Measurements from ENCODE around the gene KIF9.
"Not testable (repeated sequence)": the region's sequence is repeated elsewhere in the genome, so short reads cannot be mapped to it uniquely, and the experiment has no call there.

KIF9 gene

GRCh38 chr3:47259114-47259513 is 23.5 kb downstream of the KIF9 start:
- FAIRE-seq: no peak
- DNase-seq (ENCODE audit: insufficient read length, low spot score): no peak

DNA sequence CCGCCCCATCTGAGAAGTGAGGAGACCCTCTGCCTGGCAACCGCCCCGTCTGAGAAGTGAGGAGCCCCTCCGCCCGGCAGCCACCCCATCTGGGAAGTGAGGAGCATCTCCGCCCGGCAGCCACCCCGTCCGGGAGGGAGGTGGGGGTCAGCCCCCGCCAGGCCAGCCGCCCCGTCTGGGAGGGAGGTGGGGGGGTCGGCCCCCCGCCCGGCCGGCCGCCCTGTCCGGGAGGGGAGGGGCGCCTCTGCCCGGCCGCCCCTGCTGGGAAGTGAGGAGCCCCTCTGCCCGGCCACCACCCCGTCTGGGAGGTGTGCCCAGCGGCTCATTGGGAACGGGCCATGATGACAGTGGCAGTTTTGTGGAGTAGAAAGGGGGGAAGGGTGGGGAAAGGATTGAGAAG is 26.3 kb downstream of the KIF9 start:
- not testable (repeated sequence) for DNase-seq (ENCODE audit: insufficient read length, low spot score); FAIRE-seq

DNA sequence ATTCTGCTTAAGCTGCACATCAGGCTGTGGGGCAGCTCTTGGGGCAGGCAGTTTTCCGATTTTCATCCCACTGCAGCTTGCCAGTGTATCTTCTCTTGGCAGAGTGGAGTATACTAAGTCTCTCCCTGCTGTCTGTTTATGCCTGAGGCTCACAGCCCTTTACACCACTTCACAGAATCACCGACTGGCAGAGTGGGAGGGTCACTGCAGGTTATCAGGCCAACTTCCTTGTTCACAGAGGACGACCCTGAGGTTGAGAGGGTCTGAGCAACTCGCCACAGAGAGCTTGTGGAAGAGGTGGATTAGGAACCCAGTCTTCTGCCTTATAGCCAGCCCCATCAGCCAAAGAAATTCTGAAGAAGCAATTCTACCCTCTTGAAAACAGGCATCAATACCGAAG is 30.9 kb downstream of the KIF9 start:
- no peak for DNase-seq (ENCODE audit: insufficient read length, low spot score)
- no peak for FAIRE-seq

- DNase-seq (ENCODE audit: insufficient read length, low spot score); FAIRE-seq: not testable (repeated sequence)
Measured at GRCh38 chr3:47251085-47251484, 31.5 kb downstream of the KIF9 start.

- no peak for FAIRE-seq
- no peak for DNase-seq (ENCODE audit: insufficient read length, low spot score)
Measured at GRCh38 chr3:47250309-47251060, 32.1 kb downstream of the KIF9 start.

- no peak for FAIRE-seq
- DNase-seq (ENCODE audit: insufficient read length, low spot score): no peak
Measured at GRCh38 chr3:47247131-47248064, 35.2 kb downstream of the KIF9 start.

GRCh38 chr3:47245271-47245670 is 37.3 kb downstream of the KIF9 start:
- DNase-seq (ENCODE audit: insufficient read length, low spot score) (no peak), FAIRE-seq (no peak)

GRCh38 chr3:47244531-47245100 is 38.0 kb downstream of the KIF9 start:
- DNase-seq (ENCODE audit: insufficient read length, low spot score): no peak
- no peak for FAIRE-seq

DNA sequence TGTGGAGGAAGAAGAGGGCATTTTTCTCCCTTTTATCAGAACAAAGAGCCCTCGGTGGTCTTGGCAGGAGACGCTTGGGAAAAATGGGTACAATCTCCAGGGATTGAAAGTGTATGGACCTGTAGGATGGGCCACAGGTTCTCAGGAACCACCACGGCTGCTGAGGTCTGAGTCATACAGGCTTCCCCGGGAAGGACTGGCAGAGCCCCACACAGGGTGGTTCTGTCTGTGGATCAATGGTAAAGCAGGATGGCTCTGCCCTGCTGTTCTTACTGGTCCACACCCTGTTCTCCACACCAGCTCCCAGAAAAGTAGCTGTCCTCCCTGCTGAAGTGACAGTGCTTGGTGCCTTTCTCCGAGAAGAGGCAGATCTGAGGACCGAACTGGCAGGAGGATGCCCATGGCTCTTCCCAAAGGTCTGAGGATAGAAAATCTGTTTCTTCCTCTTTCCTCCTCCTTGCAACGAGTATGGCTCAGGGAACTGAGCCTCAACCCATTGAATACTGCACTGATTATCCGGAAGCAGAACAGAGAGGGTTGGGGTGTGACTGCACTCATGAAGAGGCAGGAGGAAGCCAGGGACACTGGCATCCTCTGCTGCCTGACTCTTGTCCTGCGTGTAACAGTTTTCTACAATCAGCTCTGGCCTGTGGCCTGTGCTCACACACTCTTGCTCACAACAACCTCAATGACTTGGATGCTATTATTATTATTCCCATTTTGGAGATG is 39.0 kb downstream of the KIF9 start:
- DNase-seq (ENCODE audit: insufficient read length, low spot score) (no peak), FAIRE-seq (no peak)

DNA sequence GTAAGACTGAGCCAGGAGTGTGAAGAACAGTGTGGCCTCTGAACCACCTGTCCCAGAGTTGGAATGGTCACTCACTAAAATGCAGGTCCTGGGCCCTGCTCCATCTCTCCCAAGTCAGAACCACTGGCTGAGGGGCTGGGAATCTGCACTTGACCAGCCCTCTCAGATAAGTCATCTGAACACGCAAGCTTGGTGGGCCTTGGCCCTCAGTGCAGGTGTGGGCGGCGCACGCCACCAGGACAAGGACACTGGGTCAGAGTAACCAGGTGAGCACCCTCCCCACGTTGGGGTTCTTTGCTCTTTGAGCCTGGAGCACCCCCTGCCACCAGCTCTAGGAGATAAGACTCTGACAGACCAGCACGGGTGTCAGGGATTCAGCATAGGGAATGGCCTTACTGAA is 42.7 kb downstream of the KIF9 start:
- no peak for DNase-seq (ENCODE audit: insufficient read length, low spot score)
- no peak for FAIRE-seq

DNA sequence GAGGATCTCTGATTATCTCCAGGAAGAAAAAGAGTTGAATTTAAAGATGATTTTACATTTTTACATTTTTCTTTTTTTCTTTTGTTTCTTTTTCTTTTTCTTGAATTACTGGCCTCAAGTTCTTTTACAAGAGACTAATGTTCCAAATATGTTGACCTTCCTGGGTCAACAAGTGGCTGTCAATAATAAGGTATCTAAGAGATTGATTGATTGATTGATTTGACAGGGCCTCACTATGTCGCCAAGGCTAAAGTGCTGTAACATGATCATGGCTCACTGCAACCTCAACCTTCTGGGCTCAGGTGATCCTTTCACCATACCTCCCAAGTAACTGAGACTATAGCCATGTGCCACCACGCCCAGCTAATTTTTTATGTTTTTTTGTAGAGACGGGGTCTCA is 44.6 kb downstream of the KIF9 start:
- no peak for FAIRE-seq
- no peak for DNase-seq (ENCODE audit: insufficient read length, low spot score)

DNA sequence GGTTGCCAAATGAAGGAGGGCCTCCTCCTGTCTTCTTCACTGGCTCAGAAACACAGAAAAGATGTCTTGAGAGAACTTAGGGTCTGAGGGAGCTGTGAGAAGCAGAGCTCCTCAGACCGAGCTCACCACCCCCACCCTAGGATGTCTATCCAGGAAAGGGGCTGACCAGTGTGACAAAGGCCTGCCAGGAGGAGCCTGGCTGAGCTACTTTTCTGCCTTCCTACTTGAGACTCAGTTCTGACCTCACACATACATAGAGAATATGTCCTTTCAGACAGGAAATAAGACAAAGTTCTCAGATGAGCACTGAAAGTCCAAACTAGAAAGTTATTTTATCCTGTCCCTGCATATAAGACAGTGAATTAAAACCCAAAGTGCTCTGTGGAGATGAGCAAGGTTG is 54.5 kb downstream of the KIF9 start:
- DNase-seq (ENCODE audit: insufficient read length, low spot score) (no peak), FAIRE-seq (peak; percentile 70)

GRCh38 chr3:47227678-47228077 is 54.9 kb downstream of the KIF9 start:
- FAIRE-seq (peak; percentile 71), DNase-seq (ENCODE audit: insufficient read length, low spot score) (no peak)

- DNase-seq (ENCODE audit: insufficient read length, low spot score): peak; percentile 40
- peak; percentile 75 for FAIRE-seq
Measured at GRCh38 chr3:47225310-47225906, 57.2 kb downstream of the KIF9 start.

GRCh38 chr3:47223755-47224154 is 58.8 kb downstream of the KIF9 start:
- no peak for DNase-seq (ENCODE audit: insufficient read length, low spot score)
- FAIRE-seq: no peak

GRCh38 chr3:47221798-47222197 is 60.8 kb downstream of the KIF9 start:
- DNase-seq (ENCODE audit: insufficient read length, low spot score) (no peak), FAIRE-seq (no peak)

DNA sequence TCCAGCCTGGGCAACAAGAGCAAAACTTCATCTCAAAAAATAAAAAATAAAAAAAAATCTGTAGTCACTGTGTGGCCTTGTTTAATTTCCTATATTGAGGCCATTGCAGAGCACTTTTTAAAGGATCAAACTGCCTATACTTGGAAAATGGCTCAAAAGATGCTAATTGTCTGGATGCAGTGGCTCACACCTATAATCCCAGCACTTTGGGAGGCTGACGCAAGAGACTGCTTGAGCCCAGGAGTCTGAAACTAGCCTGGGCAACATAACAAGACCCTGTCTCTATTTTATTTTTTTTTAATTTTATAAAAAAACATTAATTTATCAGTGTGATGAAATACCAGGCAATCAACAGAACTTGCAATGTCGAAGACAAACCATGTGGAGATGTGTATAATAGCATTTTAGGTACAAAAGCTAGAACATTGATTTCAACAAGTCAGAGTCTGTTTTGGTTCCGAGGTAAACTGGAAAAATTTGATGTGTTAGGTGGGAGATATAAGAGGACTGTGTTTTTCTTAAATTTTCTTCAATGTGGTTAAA is 71.7 kb downstream of the KIF9 start:
- no peak for FAIRE-seq
- DNase-seq (ENCODE audit: insufficient read length, low spot score): no peak

DNA sequence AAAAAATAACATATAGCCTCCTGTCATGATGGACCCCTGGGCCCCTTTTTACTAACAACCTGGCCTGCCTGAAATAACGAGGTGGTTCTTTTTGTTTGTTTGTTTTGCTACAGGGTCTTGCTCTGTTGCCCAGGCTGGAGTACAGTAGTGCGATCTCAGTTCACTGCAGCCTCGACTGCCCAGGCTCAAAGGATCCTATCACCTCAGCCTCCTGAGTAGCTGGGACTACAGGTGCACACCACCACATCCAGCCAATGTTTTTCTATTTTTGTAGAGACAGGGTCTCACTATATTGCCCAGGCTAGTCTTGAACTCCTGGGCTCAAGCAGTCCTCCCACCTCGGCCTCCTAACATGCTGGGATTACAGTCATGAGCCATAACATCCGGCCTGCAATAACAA is 76.6 kb downstream of the KIF9 start:
- FAIRE-seq: not testable (repeated sequence)

DNA sequence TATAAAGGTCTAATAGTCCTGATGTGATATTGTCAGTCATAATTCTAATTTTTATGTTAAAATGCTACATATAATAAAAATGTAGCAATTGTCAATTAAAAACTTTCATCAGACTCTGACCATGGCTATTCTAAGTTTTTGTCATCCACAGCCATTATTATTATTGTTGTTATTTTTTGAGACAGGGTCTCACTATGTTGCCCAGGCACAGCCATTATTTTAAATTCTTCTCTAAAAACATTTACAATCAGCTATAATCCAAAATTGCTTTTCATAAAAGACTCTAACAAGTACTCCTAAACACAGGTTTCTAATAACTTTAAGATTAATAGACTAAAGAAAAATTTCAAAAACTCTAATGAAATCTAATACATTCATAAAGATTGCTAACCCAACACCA is 77.7 kb downstream of the KIF9 start:
- no peak for DNase-seq (ENCODE audit: insufficient read length, low spot score)
- no peak for FAIRE-seq

More for the DNA sequence above, 76.6 kb downstream of the KIF9 start:
- DNase-seq (ENCODE audit: insufficient read length, low spot score): not testable (repeated sequence)

DNA sequence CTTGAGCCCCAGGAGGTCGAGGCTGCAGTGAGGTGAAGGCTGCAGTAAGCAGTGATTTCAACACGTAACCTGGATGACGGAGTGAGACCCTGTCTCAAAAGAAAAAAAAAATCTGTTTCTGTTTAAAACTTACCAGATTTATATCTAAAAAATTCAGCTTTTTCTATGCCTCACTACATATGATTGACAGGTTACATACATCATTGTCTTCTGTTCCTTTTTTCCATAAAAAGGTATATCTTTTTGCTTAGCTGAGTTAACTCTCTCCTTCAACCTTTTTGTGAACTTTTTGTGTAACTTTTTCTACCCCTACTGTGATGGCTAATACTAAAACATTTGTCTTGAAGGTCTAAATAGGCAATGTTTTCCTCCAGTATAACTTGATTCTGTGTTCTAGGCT is 80.1 kb downstream of the KIF9 start:
- DNase-seq (ENCODE audit: insufficient read length, low spot score) (no peak), FAIRE-seq (no peak)

Measured in GM19239 (cell line).